GM19397 (cell line): ENCODE results near the gene UBN1.
"Not testable (repeated sequence)": the region's sequence is repeated elsewhere in the genome, so short reads cannot be mapped to it uniquely, and the experiment has no call there.

Source experiments
- ATAC-seq: cut with Tn5 transposase; IDR thresholded peaks from one replicate; pipeline ENCODE4 v1.9.1; 2021; ENCODE audit warnings: mild to moderate bottlenecking, moderate library complexity; ENCODE audit not compliant: unreplicated experiment

Gene UBN1

GRCh38 chr16:4884972-4885874, 37.9 kb downstream of the UBN1 start:
- ATAC-seq, result no peak

DNA sequence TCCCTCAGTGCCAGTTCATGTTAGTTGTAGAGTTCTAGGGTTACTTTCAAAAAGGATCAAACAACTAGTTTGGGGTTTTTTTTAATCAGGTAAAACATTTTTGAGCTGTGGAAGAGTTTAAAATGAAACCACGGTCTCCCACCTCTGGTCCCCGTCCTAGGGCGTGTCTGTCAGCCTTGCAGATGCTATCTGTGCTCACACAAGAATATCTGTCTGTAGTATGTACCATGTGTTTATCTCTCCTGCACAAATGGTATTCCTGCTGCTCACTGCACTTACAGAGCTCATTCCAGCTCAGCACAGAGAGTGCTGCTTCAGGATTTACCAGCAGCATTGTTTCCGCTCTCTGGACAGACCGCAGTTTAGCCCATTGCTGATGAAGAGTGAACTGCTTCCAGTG, 38.9 kb downstream of the UBN1 start:
- ATAC-seq, result no peak

DNA sequence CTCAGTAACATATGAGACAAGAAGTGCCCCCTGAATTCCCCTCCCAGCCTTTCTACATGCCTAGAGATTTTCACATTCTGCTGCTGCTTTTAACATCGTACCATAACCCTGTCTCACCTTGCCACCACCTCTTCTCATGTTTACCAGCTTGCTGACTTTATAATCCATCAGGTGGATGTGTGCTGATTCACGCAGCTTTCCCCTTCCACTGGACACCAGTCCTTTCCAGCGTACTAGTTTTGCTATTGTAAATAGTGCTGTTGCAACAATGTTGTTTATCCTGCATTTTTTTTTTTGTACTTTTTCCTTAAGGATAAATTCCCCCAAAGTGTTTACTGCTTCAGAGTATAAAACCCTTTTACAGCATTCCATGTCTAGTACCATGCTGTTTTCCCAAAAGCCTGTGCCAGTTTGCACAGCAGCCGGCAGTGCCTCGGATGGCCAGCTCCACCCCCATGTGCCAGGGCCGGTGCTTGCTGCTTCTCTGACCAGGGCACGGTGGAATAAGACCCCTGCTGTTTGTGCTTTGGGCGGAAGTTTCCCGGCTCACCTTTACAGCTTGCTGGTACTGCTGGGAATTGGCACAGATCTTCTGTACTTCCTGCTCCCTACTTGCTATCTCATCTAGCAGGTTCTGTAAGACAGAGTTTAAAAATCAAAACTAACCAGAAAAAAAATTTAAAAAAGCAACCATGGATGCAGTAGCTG, 41.3 kb downstream of the UBN1 start:
- no peak for ATAC-seq

GRCh38 chr16:4890026-4890425, 42.7 kb downstream of the UBN1 start:
- no peak for ATAC-seq

DNA sequence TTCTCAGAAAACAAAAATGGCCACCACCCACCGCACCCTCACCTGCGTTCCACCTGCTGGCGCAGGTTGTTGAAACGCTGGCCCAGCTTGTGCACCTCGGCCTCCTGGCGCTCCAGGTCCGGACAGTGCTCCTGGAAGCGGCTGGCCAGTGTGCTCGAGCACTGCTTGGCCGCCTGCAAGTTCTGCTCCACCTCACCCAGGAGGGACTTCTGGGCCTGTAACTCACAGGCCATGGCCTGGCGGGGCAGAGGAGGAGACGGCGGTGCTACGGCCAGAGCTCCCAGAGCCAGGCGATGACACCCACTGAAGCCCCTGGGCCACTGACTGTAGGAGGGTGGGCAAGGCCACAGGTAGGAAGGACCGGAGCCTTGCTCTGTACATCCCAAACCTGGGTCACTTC, 43.4 kb downstream of the UBN1 start:
- ATAC-seq, result no peak

- ATAC-seq, result no peak
Observed at GRCh38 chr16:4891097-4891885, 44.0 kb downstream of the UBN1 start.

DNA sequence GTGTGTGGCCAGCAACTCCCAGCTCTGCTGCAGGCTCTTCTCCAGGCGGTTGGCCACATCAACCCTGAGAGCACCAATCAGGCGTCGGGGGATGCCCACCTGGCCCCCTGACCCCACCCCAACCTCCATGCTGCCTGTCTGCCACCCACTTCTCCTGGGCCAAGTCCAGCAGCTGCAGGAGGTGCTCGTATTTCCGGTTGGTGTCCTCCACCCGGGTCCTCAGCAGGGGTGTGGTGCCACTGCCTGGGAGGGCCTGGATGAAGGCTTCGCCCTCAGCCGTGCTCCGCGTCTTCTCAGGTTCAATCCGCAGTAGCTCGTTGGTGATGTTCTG, 44.6 kb downstream of the UBN1 start:
- ATAC-seq, result no peak

DNA sequence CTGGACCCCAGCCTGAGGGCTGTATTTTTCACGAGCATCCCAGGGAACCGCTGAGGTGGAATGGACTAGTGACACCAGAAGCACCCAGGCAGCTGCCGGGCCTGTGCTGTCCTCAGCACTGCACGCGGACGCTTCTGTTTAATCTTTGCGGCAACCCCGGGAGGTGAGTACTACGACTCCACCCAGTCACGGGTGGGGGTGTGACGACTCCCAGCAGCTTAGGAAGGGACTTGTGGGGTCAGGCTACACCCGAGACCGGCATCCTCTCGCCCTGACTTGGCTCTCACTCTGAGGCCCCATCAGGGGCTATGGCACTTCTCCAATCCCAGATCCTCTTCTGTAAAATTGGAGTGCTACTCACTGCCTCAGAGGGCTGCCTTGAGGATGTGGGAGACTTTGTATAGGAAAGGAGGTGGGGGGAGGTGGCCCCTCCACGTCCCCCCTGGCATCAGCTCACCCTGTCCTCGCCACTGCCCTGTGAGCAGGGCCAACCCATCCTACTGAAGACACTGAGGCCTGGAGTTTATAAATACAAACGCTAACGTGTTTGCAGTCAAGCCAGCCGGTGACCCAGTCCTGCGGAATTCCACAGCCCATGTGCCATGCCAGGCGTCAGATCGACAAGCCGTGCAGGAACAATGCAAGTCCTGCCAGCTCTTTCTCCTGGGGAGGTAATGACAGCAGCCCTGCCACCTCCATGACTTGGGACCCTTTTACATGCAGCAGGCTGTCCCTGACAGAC, 45.3 kb downstream of the UBN1 start:
- no peak for ATAC-seq

DNA sequence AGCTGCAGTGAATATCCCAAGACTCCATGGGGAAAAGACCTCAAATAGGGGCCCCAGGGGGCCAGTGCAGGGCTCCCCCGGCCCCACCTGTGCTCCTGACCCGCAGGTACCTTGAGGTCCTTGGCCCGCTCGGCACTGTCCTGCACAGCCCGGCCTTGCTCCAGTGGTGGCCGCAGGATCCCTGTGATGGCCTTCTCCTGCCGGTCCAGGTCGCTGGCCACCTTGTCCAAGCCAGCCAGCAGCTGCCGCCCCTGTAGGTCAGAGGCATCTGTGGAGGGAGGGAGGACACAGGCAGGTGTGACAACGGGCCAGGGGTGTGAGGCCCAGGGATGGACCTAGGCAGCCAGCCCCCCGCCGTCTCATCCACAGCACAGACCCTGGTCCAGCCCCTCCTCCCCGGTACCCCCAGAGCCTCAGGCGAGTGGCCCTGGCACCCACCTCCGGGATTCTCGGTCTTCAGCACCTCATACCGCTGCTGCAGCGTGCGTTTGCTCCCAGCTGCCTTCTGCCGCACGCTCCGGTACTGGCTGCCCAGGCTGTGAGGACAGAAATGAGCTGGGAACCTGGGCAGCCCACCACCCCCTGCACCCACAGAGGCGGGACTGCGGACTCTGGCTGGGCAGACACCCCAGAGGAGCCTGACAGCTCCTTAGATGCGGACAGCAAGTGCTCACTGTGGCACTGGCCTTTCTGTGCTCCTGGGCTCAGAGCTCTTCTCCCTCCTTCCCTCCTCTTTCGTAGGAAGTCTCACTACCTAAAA, 46.0 kb downstream of the UBN1 start:
- ATAC-seq, result no peak

- no peak for ATAC-seq
Observed at GRCh38 chr16:4894276-4895150, 47.2 kb downstream of the UBN1 start.

DNA sequence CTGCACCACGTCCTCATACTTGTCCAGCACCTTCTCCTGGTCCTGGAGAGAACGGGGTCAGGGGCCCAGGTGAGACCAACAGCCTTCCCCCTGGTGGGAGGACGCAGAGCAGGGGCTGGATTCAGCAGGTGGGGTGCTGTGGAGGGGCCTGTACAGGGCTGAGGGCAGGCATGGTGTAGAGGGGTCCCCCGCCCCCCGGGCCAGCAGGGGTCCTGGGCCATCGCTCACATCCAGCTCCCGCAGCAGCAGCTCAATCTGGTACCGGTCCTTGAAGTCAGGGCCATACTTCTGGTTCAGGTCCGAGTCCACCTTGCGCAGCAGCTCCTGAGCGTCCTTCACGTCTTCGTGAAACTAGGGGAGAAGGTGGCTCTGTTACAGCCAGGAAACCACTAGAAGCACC, 48.1 kb downstream of the UBN1 start:
- ATAC-seq, result no peak

DNA sequence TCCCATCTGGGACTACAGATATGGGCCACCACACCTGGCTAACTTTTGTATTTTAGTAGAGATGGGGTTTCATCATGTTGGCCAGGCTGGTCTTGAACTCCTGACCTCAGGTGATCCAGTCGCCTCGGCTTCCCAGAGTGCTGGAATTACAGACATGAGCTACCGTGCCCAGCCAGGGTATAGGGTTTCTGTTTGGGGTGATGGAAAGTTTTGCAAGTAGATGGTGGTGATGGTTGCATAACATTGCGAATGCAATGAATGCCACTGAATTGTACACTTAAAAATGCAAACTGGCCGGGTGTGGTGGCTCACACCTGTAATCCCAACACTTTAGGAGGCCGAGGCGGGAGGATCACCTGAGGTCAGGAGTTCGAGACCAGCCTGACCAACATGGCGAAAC, 49.5 kb downstream of the UBN1 start:
- not testable (repeated sequence) for ATAC-seq

DNA sequence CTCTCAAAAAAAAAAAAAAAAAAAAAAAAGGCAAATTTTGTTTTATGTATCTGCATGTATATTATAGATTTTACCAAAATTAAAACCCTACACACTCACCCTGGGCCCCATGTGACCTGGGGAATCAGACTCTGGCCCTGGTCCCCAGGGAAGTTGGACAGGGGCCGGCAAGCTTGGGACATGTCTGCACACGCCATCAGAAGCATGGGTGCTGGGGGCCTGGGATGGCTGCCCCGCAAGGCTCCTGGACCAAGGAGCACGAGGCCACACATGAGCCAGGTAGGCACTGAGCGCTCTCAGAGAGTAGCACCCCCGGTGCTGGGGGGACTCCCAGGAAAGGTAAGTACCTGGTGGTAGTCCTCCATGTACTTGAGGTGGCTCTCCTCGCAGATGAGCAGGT, 50.0 kb downstream of the UBN1 start:
- no peak for ATAC-seq

GRCh38 chr16:4898811-4899473, 51.7 kb downstream of the UBN1 start:
- ATAC-seq, result no peak

- no peak for ATAC-seq
Observed at GRCh38 chr16:4899474-4899846, 52.2 kb downstream of the UBN1 start.

DNA sequence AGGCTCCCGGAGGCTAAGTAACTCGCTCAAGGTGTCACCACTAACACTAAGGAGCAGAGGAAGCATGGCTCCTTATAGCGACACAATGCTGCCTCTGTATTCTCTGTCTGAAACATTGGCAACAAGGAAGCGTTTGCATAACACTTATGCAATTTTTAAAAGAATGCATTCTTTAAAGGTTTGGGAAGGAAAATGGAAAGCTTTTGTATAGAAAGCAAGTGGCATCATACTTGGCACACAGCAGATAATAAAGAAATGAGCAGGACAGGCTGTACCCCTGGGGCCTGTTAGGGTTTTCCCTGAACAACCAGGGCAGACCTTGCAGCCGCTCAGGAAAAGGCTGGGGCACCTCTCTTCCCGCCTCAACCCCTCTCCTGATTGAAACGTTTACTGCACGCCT, 52.8 kb downstream of the UBN1 start:
- ATAC-seq, result no peak

- ATAC-seq, result no peak
Observed at GRCh38 chr16:4900750-4901149, 53.5 kb downstream of the UBN1 start.

DNA sequence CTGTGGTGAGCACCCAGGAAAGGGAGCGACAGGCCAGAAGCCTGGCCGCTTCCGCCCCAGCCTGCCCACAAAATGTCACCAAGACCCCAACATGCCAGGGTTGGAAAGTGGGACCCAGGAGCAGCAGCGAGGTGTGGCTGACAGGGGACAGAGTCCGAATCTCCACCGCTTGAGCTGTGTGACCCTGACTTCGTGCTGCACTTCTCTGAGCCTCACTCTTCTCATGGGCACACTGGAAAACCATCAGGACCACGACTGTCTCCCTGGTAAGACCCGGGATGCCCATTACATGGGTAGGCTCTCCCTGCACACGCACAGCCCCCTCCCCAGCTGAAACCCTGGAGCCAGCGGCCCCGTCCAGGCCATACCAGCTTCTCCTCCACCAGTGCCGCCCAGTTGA, 54.8 kb downstream of the UBN1 start:
- ATAC-seq, result no peak
